Measurements from ENCODE around the gene HAO2.

- TF ChIP-seq, protein P1, sequence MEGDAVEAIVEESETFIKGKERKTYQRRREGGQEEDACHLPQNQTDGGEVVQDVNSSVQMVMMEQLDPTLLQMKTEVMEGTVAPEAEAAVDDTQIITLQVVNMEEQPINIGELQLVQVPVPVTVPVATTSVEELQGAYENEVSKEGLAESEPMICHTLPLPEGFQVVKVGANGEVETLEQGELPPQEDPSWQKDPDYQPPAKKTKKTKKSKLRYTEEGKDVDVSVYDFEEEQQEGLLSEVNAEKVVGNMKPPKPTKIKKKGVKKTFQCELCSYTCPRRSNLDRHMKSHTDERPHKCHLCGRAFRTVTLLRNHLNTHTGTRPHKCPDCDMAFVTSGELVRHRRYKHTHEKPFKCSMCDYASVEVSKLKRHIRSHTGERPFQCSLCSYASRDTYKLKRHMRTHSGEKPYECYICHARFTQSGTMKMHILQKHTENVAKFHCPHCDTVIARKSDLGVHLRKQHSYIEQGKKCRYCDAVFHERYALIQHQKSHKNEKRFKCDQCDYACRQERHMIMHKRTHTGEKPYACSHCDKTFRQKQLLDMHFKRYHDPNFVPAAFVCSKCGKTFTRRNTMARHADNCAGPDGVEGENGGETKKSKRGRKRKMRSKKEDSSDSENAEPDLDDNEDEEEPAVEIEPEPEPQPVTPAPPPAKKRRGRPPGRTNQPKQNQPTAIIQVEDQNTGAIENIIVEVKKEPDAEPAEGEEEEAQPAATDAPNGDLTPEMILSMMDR (IDR thresholded peaks at IDR 0.05), result no peak
- no peak for TF ChIP-seq POLR2A (IDR thresholded peaks at IDR 0.05)
- TF ChIP-seq POLR2AphosphoS5 (IDR thresholded peaks at IDR 0.05), result no peak
These were observed 31.7 kb upstream of the HAO2 start for GRCh38 chr1:119336848-119337247.
